22Rv1 (cell line): ENCODE results near the gene IRX3.

Experiments
- H3K27ac ChIP-seq: fragments of 450-650 bp; 2 replicates; pipeline ENCODE4 v1.5.1; 2017
- ZFX ChIP-seq: fragments of 450-650 bp; IDR thresholded peaks from 2 replicates; pipeline ENCODE4 v1.6.1; 2017; ENCODE audit warnings: antibody characterized with exemption, borderline replicate concordance
- TF ChIP-seq, protein P1 (sequence below): fragments of 450-650 bp; IDR thresholded peaks from 2 replicates; pipeline ENCODE4 v1.5.1; 2017; ENCODE audit warnings: mild to moderate bottlenecking

IRX3 gene

DNA sequence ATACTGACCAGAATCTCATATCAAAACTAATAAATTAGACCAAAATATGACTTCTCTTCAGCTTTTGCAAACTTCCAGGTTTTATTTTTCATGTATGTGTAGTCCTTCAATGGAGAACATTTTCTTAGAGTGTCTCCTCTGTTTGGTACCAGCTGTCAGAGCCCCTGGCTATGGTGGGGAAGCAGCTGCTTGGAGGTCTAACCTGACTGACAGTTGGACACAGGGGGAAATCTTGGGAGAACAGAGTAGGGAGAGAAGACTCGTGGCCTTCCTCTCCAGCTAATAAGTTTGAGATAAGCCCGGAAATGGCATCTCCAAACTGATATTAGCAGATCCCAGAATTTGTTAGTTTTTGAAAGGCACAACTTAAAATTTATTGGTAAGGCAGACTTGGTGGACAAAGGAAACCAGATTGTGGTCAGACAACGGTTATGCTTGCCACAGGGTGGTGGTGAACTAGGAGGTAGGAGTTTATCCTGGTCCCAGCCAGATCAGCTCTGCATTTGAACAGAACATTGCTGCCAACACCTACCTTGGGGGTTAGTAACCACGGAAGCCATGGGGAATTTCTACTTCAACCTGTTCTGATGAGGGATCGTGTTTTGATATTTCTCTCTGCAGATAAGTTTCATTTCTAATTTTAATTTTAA, 39.2 kb upstream of the IRX3 start:
- TF ChIP-seq, protein P1, sequence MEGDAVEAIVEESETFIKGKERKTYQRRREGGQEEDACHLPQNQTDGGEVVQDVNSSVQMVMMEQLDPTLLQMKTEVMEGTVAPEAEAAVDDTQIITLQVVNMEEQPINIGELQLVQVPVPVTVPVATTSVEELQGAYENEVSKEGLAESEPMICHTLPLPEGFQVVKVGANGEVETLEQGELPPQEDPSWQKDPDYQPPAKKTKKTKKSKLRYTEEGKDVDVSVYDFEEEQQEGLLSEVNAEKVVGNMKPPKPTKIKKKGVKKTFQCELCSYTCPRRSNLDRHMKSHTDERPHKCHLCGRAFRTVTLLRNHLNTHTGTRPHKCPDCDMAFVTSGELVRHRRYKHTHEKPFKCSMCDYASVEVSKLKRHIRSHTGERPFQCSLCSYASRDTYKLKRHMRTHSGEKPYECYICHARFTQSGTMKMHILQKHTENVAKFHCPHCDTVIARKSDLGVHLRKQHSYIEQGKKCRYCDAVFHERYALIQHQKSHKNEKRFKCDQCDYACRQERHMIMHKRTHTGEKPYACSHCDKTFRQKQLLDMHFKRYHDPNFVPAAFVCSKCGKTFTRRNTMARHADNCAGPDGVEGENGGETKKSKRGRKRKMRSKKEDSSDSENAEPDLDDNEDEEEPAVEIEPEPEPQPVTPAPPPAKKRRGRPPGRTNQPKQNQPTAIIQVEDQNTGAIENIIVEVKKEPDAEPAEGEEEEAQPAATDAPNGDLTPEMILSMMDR, result no peak
- TF ChIP-seq ZFX, result no peak
- no peak overlapping the region for H3K27ac ChIP-seq

DNA sequence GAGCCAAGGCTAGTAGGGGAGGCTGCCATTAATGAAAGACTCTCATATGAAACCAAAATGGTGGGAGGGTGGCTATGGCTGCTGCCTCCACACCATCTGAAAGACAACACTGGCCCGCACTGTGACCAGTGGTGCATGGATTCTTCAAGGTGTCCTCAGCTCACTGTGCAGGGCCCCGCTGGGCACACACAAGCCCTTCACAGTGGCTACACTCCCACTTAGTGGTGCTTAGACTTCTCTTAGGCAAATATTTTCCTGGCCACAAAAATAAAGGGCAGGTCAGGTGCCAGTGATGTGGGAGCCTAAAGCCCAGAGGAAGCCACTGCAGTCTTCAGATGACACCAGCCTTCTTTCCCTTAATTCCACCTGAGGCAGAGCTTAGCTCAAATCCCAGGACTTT, 38.1 kb upstream of the IRX3 start:
- no peak overlapping the region for H3K27ac ChIP-seq
- TF ChIP-seq ZFX, result no peak
- TF ChIP-seq, protein P1, result no peak

DNA sequence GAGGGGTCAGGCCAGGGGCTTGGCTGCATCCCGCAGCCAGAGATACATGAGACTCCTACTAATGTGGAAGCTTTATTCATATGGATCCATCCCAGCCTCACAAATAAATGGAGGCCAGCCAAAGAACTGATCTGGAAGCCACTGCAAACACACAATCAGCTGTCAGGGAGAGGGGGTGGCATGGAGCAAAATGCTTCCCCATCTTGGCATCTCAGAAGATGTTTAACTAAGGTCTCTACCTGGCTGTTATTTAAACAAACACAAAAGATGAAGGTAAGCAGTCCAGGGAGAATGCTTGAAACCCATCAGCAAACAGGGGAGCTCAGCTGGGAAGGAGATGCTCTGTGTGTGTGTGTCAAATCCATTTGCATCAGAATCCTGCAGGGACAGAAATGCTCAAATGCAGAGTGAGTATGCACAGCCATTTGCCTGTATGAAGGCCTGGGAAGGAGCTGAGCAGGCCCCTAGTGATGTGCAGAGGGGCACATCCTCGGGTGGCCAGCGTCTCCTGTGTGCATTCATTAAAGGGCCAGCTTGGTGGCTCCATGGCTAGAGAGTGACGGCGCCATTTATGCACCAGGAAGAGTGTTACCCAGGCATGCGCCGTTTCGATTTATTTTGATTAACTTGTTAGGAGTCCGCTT, 34.2 kb upstream of the IRX3 start:
- TF ChIP-seq ZFX, result no peak
- TF ChIP-seq, protein P1, result no peak

DNA sequence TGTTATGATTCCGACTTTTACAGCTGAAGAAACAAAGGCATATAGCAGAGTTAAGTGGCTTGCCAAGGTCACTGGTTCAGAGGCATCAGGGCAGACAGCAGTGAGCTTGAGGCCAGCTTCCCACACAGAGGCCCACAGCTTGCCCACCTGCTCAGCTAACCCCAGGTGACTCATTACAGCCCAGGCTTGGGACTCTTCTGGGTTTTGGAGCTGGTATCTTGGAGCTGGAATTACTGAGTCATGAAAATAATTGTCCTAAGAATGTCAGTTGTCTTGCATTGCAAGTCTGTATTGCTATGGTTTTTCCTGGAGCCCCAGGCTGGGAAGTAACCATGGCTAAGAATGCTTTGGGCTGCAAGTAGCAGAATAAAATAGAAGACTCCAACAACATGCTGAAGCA, 32.4 kb upstream of the IRX3 start:
- TF ChIP-seq ZFX, result no peak
- TF ChIP-seq, protein P1, result no peak
- H3K27ac ChIP-seq, result no peak overlapping the region

More for the DNA sequence above, 34.2 kb upstream of the IRX3 start:
- H3K27ac ChIP-seq, result no peak overlapping the region

DNA sequence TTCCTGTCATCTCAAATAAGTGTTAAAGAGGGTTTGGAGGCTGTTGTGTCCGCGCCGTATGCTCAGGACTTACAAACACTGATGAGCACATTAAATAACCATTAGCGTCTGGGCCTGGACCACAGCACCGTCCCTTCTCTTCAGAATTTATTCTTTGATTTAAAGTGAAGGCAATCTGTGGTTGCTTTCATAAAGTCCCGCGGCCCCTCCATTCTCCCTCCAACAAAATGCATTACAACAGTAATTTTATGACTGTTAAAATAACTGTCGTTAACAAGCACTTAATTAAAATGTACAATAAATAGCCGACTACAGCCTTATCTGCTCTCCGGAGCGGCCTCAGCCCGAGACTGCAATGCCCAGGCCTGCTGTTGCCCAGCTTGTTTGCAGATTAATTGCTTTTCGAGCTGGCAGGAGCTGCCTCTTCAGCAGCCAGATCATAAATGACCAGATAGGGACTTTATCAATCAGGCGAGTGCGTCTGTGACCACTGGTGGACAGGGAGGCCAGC, 30.6 kb upstream of the IRX3 start:
- TF ChIP-seq ZFX, result no peak
- TF ChIP-seq, protein P1, result no peak
- H3K27ac ChIP-seq, result no peak overlapping the region

DNA sequence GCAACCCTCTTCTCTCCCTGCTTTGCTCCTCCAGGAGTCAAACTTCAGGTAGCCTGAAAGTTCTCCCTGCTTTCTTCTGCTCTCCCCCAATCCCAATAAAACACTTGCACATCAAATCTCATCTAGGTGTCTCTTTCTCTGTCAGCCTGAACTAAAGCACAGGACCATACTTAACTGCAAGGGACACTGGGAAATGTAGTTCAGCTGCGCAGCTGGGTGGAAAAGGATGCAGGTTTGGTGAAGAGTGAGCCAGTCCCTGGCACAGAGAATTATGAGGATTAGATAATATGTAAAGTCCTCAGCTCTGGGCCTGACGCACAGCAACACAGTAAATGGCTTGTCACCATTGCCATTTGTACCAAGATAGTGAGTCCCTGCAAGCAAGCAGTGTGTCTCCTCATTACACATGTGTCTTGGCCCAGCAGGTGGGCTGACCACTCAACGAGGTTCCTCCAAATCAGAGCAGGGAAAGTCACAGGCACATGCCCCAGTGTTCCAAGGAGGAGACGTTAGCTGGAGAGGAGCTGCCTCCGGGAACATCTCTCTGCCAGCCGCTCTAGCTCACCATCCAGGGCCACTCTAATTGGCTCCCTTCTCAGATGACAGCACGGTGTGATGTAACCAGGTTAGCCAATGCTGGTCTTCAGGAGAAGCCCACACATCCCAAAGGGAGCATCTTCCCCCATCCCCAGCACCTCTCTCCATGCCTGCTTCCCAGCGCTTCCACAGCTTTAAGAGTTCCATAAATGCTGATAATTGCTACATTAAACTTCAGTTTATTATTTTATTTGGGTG, 29.7 kb upstream of the IRX3 start:
- no peak for TF ChIP-seq ZFX
- TF ChIP-seq, protein P1, result no peak
- H3K27ac ChIP-seq, result no peak overlapping the region

DNA sequence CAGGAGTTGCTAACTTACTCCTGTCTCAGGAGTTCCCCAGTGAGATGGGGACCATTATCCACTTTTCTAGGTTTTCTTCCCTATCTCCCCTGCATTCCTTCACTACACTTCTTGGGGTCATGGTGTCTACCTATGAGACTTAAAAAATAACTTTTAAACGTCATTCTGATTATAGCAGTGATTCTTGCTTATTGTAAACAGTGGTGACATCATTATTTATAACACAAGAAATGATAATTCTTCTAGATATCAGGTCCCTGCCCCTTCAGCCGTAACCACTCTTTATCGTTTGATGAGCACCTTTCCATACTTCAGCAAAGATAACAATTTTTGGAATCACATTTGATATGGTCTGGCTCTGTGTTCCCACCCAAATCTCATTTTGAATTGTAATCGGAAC, 27.2 kb upstream of the IRX3 start:
- no peak overlapping the region for H3K27ac ChIP-seq
- TF ChIP-seq ZFX, result no peak
- TF ChIP-seq, protein P1, result no peak
